ENCODE data around the gene RANBP17. TPM values are rescaled to one million over a fixed set of nuclear protein-coding genes. Genes with fewer than 3 reads are reported as not detected.

Gene RANBP17
- total and polyA plus RNA-seq, 8 donors: 3.5 to 11.3 (median 7.9) TPM

DNA sequence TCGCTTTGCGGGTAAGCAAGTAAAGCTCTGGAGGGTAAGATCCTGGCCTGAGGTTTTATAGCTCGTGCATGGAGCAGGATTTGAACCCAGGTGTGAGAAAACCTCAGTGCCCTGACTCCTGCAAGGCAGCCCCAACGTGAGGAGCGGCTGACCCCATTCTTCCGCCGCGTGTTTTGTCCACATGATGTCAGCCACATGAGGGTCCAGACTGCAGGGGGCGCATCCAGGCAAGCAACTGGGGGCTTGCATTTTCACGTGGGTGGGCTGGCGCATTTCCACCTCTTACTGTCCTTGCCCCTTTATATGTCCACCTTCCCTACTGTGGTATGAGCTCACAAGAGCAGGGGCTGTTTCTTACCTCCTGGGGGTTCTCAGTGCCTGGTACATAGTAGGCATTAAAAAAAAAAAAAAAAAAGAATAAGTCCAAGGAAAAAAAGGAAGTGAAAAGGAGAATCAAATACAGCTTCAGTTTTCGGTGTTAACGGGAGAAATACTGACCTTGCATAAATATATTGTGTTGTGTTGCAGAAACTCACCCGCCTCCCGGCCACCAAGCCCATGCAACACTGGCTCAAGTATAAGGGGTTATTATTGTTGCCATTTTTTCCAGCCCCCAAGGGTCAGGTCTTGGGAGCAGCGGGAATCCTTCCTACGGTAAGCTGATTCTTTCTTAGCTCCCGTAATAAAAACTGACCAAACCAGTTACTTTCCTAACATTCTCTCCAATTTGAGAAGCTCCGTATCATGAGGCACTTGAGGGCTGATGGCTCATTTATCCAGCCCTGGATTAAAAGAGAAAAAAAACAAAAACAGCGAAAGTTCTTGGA lies 462.2 kb downstream of the RANBP17 start:
- WGBS, 2 donors: 33 to 35% methylated on average over 20 of the region's 20 CpGs
- FAIRE-seq (no peak), DNase-seq (no peak), ATAC-seq (no peak)
- Histone ChIP-seq H3K4me1 (no peaks in the 10 kb centered on the region), H3K36me3 (no peaks in the 10 kb centered on the region), H3K27ac (no peak overlapping the region), H3K4me3 (no peak overlapping the region), H3K9me3 (no peaks in the 10 kb centered on the region), H3K27me3 (peaks cover 0 to 39% (median 0%) of the 10 kb centered on the region in 4 donors)
- TF ChIP-seq, protein P1, sequence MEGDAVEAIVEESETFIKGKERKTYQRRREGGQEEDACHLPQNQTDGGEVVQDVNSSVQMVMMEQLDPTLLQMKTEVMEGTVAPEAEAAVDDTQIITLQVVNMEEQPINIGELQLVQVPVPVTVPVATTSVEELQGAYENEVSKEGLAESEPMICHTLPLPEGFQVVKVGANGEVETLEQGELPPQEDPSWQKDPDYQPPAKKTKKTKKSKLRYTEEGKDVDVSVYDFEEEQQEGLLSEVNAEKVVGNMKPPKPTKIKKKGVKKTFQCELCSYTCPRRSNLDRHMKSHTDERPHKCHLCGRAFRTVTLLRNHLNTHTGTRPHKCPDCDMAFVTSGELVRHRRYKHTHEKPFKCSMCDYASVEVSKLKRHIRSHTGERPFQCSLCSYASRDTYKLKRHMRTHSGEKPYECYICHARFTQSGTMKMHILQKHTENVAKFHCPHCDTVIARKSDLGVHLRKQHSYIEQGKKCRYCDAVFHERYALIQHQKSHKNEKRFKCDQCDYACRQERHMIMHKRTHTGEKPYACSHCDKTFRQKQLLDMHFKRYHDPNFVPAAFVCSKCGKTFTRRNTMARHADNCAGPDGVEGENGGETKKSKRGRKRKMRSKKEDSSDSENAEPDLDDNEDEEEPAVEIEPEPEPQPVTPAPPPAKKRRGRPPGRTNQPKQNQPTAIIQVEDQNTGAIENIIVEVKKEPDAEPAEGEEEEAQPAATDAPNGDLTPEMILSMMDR (IDR thresholded peaks at IDR 0.05): no peak
- intact Hi-C loops (cut with DNase I): no loop called here

DNA sequence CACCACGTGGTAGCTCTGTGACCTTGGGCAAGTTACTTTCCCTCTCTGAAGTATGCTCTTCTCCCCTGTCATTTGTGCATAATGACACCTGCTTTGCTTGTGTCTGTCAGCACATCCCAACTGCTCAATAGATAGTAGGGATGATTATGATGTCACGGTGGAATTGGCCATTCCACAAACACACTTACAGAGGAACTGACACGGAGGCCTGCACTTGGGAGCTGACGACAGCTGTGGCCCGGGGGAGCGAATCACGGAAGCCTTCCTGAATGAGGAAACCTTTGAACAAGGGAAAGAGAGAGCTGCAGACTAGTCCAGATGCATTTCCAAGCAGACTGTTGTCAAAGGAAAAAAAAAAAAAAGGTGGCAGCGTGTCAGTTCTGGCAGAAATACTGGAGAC lies 468.2 kb downstream of the RANBP17 start:
- ATAC-seq: no peak
- Histone ChIP-seq H3K4me1 (no peaks in the 10 kb centered on the region), H3K4me3 (no peak overlapping the region), H3K36me3 (no peaks in the 10 kb centered on the region), H3K9me3 (no peaks in the 10 kb centered on the region), H3K27me3 (peaks cover 0 to 19% (median 0%) of the 10 kb centered on the region in 4 donors), H3K27ac (no peak overlapping the region)
- intact Hi-C loops (cut with DNase I): loop anchor here in 1 of 3 donors (10.0 kb wide), 1 partner anchor 125 kb away; no protein-coding TSS in a partner anchor
- FAIRE-seq: no peak
- DNase-seq: no peak
- TF ChIP-seq, protein P1 (IDR thresholded peaks at IDR 0.05): no peak
- 49 to 54% methylated on average over 8 of the region's 8 CpGs for WGBS, 2 donors

DNA sequence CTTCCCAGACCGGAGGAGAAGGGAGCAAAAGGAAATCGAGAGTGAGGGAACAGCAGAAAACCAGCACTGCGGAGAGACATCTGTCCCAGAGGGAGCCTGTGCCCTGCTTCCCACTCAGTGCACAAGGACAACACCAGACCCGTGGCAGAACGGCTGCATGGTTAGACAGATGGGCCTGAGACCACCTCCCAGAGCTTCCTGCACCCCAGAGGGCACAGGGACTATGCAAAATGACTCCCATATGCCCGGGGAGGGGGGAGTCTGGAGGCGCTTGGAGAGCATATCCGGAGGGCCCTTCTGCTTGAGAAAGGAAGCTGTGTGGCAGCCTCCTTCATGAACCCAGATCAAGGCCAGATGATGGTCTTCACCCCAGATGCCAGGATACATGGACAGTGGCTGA lies 473.8 kb downstream of the RANBP17 start:
- no peak for ATAC-seq
- no peaks in the 10 kb centered on the region for H3K4me1 ChIP-seq
- no peaks in the 10 kb centered on the region for H3K9me3 ChIP-seq
- peaks cover 0 to 16% (median 4%) of the 10 kb centered on the region in 4 donors for H3K27me3 ChIP-seq
- H3K4me3 ChIP-seq: no peak overlapping the region
- H3K27ac ChIP-seq: no peak overlapping the region
- TF ChIP-seq, protein P1 (IDR thresholded peaks at IDR 0.05): no peak
- no peak for FAIRE-seq
- DNase-seq: no peak
- 62 to 65% methylated on average over 8 of the region's 8 CpGs for WGBS, 2 donors
- intact Hi-C loops (cut with DNase I): loop anchor here in 1 of 3 donors (10.0 kb wide), 1 partner anchor 131 kb away; no protein-coding TSS in a partner anchor
- no peaks in the 10 kb centered on the region for H3K36me3 ChIP-seq

DNA sequence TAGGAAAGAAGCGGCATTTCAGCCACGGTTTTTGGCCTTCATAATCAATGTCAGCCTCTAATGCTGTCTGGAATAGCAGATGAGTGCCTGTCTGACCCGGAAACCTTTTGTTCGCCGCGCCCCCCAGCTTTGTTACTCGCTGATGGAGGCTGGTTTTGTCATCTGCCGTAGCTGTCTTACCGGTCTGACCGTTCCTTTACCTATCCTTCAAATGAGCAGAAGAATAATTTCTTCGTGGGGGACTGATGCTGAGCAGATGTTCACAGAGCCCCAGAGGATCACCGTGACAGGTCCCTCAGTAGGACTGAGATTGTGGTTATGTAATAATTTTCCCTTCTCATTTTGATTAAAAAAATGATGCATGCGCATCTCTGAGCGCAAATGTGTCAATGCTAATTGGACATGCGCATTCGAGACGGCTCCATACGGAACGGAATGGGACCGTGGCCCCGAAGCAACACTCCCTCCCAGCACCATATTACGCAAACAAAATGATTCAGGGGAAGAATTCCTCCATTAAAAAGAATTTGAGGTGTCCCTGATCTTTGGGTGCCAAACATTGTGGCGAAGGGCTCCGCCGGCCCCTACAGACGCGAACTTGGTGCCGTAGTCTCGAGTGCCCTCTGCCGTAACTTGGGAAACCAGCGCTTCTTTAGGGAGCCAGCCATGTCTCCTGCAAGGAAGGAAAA lies 474.8 kb downstream of the RANBP17 start:
- ATAC-seq (peak; percentile 76 to 96 (median 87)), DNase-seq (peak in 4 of 6 donors; percentile 17 to 65 (median 44)), FAIRE-seq (no peak)
- H3K36me3 ChIP-seq: no peaks in the 10 kb centered on the region
- intact Hi-C loops (cut with DNase I): loop anchor here in 1 of 3 donors (10.0 kb wide), 1 partner anchor 132 kb away; no protein-coding TSS in a partner anchor
- peak overlapping the region in 2 of 4 donors; percentile 21 to 34 for H3K4me3 ChIP-seq
- H3K27me3 ChIP-seq: peaks cover 0 to 16% (median 4%) of the 10 kb centered on the region in 4 donors
- 4 to 6% methylated on average over 31 of the region's 31 CpGs for WGBS, 2 donors
- no peak overlapping the region for H3K27ac ChIP-seq
- H3K9me3 ChIP-seq: no peaks in the 10 kb centered on the region
- TF ChIP-seq, protein P1 (IDR thresholded peaks at IDR 0.05): peak in 3 of 4 donors; percentile 28 to 34 (median 29)
- H3K4me1 ChIP-seq: no peaks in the 10 kb centered on the region

Data from pancreas (tissue), 10 donors.